A673 (cell line): ENCODE results near the gene GPR158. TPM values are rescaled to one million over a fixed set of nuclear protein-coding genes. Genes with fewer than 3 reads are reported as not detected.

Experiments
- BruUV-seq: library from RNA; stranded (reverse); fragments of 400-500 nt; replicated peaks from 2 replicates; lab custom pipeline; 2021; lab: Mats Ljungman, UMichigan
- CTCF ChIA-PET: fragments of 300-600 bp; sonication (Branson Sonifier 250); formaldehyde crosslinking; loops from one replicate; lab custom pipeline; 2022; ENCODE audit warnings: antibody characterized with exemption; lab: Charles Lee
- POLR2A ChIA-PET: fragments of 300-600 bp; sonication (Branson Sonifier 250); formaldehyde crosslinking; loops from one replicate; lab custom pipeline; 2022; ENCODE audit warnings: antibody characterized with exemption; ENCODE audit not compliant: low non-redundant PET; lab: Charles Lee
- DNase-seq: peaks from one replicate; pipeline ENCODE4 v3.0.0-alpha.2; 2015; ENCODE audit warnings: low spot score
- H3K27ac ChIP-seq: fragments of 200-600 bp; sonication (generic); 2 replicates; pipeline ENCODE4 v1.5.1; 2016; ENCODE audit warnings: mixed run types, low read depth, mild to moderate bottlenecking, mixed read lengths, antibody characterized with exemption, low read length; ENCODE audit not compliant: poor library complexity, severe bottlenecking
- H3K27me3 ChIP-seq: fragments of 200-600 bp; sonication (generic); replicated peaks from 2 replicates; pipeline ENCODE4 v1.6.1; 2017; ENCODE audit warnings: mixed run types, low read depth, mild to moderate bottlenecking, mixed read lengths, antibody characterized with exemption, low read length; ENCODE audit not compliant: insufficient read depth, poor library complexity
- H3K36me3 ChIP-seq: fragments of 200-600 bp; sonication (generic); 2 replicates; pipeline ENCODE4 v1.6.1; 2016; ENCODE audit warnings: mixed run types, mild to moderate bottlenecking, mixed read lengths, antibody characterized with exemption, low read length; ENCODE audit not compliant: insufficient read depth, poor library complexity, severe bottlenecking
- H3K4me1 ChIP-seq: fragments of 200-600 bp; sonication (generic); 2 replicates; pipeline ENCODE4 v1.6.1; 2017; ENCODE audit warnings: mixed run types, mild to moderate bottlenecking, mixed read lengths, antibody characterized with exemption, low read length; ENCODE audit not compliant: insufficient read depth, poor library complexity, severe bottlenecking
- H3K4me3 ChIP-seq: fragments of 200-600 bp; sonication (generic); 2 replicates; pipeline ENCODE4 v1.5.1; 2016; ENCODE audit warnings: low read depth, mixed run types, mild to moderate bottlenecking, mixed read lengths, low read length; ENCODE audit not compliant: poor library complexity, severe bottlenecking
- H3K9me3 ChIP-seq: fragments of 200-600 bp; sonication (generic); 2 replicates; pipeline ENCODE4 v1.6.1; 2016; ENCODE audit warnings: mixed run types, low read depth, mild to moderate bottlenecking, mixed read lengths, antibody characterized with exemption, low read length; ENCODE audit not compliant: poor library complexity, severe bottlenecking
- CTCF ChIP-seq: fragments of 300-800, 200-600 bp; sonication (generic); conservative IDR thresholded peaks from 2 replicates; pipeline ENCODE4 v1.5.1; 2017; ENCODE audit warnings: low read depth, mild to moderate bottlenecking, antibody characterized with exemption, low read length, moderate library complexity, mixed read lengths
- EZH2 ChIP-seq: fragments of 200-600 bp; sonication (generic); IDR thresholded peaks from 2 replicates; pipeline ENCODE4 v1.6.1; 2017; ENCODE audit warnings: borderline replicate concordance, low read depth, mild to moderate bottlenecking, mixed read lengths, antibody characterized with exemption, low read length; ENCODE audit not compliant: poor library complexity, severe bottlenecking
- intact Hi-C: fragments of 100-400 bp; cut with micrococcal nuclease; formaldehyde crosslinking; loops from one replicate; pipeline ENCODE4 v1.10.0; 2022; ENCODE audit not compliant: unreplicated experiment
- total RNA-seq: library from RNA; stranded (reverse); gene quantifications from 2 replicates; pipeline ENCODE4 v1.2.3, GENCODE V29; 2021

GPR158 gene
- total RNA-seq, 1 experiment from 2014 or later: not detected

- no peak for TF ChIP-seq CTCF
- TF ChIP-seq EZH2: no peak
- CTCF ChIA-PET: no interaction called here
- no TSS peak for BruUV-seq
- POLR2A ChIA-PET: no interaction called here
- H3K27ac ChIP-seq: no peak overlapping the region
- no peaks in the 10 kb centered on the region for H3K36me3 ChIP-seq
- H3K9me3 ChIP-seq: no peaks in the 10 kb centered on the region
- intact Hi-C loops: no loop called here
- H3K4me3 ChIP-seq: no peak overlapping the region
- DNase-seq: no peak
- peaks cover 5% of the 10 kb centered on the region for H3K27me3 ChIP-seq
- no peaks in the 10 kb centered on the region for H3K4me1 ChIP-seq
These were observed 57.0 kb downstream of the GPR158 start for GRCh38 chr10:25231751-25232150.

GRCh38 chr10:25232204-25232603 lies 57.4 kb downstream of the GPR158 start:
- Histone ChIP-seq H3K4me1 (no peaks in the 10 kb centered on the region), H3K27me3 (peaks cover 10% of the 10 kb centered on the region), H3K36me3 (no peaks in the 10 kb centered on the region), H3K9me3 (no peaks in the 10 kb centered on the region), H3K27ac (no peak overlapping the region), H3K4me3 (no peak overlapping the region)
- BruUV-seq: no TSS peak
- ChIA-PET POLR2A (no interaction called here), CTCF (no interaction called here)
- intact Hi-C loops: no loop called here
- no peak for DNase-seq
- no peak for TF ChIP-seq EZH2

GRCh38 chr10:25245165-25245564 lies 70.4 kb downstream of the GPR158 start:
- ChIA-PET POLR2A (no interaction called here), CTCF (no interaction called here)
- TF ChIP-seq EZH2 (no peak), CTCF (no peak)
- Histone ChIP-seq H3K4me1 (peaks cover 5% of the 10 kb centered on the region), H3K4me3 (no peak overlapping the region), H3K36me3 (no peaks in the 10 kb centered on the region), H3K27ac (no peak overlapping the region), H3K9me3 (no peaks in the 10 kb centered on the region), H3K27me3 (no peaks in the 10 kb centered on the region)
- DNase-seq: no peak
- BruUV-seq: no TSS peak
- intact Hi-C loops: no loop called here

- BruUV-seq: no TSS peak
- POLR2A ChIA-PET: no interaction called here
These were observed 82.8 kb downstream of the GPR158 start for GRCh38 chr10:25257646-25258045.

More at GRCh38 chr10:25257646-25258045, 82.8 kb downstream of the GPR158 start:
- CTCF ChIA-PET: no interaction called here
- peaks cover 6% of the 10 kb centered on the region for H3K27me3 ChIP-seq
- TF ChIP-seq CTCF (no peak), EZH2 (no peak)
- H3K27ac ChIP-seq: no peak overlapping the region
- no peak for DNase-seq
- intact Hi-C loops: no loop called here
- no peaks in the 10 kb centered on the region for H3K36me3 ChIP-seq
- H3K4me3 ChIP-seq: no peak overlapping the region
- H3K4me1 ChIP-seq: no peaks in the 10 kb centered on the region
- no peaks in the 10 kb centered on the region for H3K9me3 ChIP-seq
